Common myeloid progenitor, CD34-positive (primary cell): Measurements from ENCODE around the gene HMCN1.

Source experiments
- CTCF ChIA-PET: fragments of 350-600 bp; sonication (Branson Sonifier 250); formaldehyde crosslinking; loops from one replicate; lab custom pipeline; 2021; ENCODE audit warnings: antibody characterized with exemption; lab: Charles Lee
- POLR2A ChIA-PET: fragments of 350-600 bp; sonication (Branson Sonifier 250); formaldehyde crosslinking; loops from one replicate; lab custom pipeline; 2021; ENCODE audit warnings: antibody characterized with exemption; lab: Charles Lee
- DNase-seq, 3 donors: peaks; one replicate each; pipeline versions ENCODE4 v3.0.0 to v3.0.0-alpha.2; 2013
- H3K27ac ChIP-seq, 2 experiments: 1 replicate in 1 of 2; 2 replicates in 1 of 2; pipeline ENCODE4 v1.7.0; 2013; ENCODE audit warnings: inconsistent platforms in 2 of 2, low read length in 2 of 2, mild to moderate bottlenecking in 2 of 2, low read depth in 1 of 2, moderate library complexity in 1 of 2; ENCODE audit not compliant: severe bottlenecking in 2 of 2, insufficient read depth in 1 of 2, poor library complexity in 1 of 2
- H3K27me3 ChIP-seq, 5 experiments: replicated peaks in 2 of 5; 1 replicate in 3 of 5; 2 replicates in 2 of 5; pipeline versions ENCODE4 v1.6.1 to v1.7.0; 2013; ENCODE audit warnings: low read length in 4 of 5, mild to moderate bottlenecking in 2 of 5, moderate library complexity in 2 of 5, inconsistent platforms in 1 of 5; ENCODE audit not compliant: insufficient read depth in 5 of 5, control insufficient read depth in 4 of 5
- H3K36me3 ChIP-seq, 4 experiments: 1 replicate in 2 of 4; 2 replicates in 2 of 4; pipeline versions ENCODE4 v1.6.1 to v1.7.0; 2013; ENCODE audit warnings: low read length in 3 of 4, control low read depth in 1 of 4, mild to moderate bottlenecking in 1 of 4; ENCODE audit not compliant: control insufficient read depth in 4 of 4, insufficient read depth in 4 of 4
- H3K4me1 ChIP-seq, 4 experiments: 1 replicate in 3 of 4; 2 replicates in 1 of 4; pipeline versions ENCODE4 v1.6.1 to v1.7.1; 2013; ENCODE audit warnings: low read length in 3 of 4, mild to moderate bottlenecking in 3 of 4, control low read depth in 1 of 4, inconsistent platforms in 1 of 4, moderate library complexity in 1 of 4; ENCODE audit not compliant: control insufficient read depth in 4 of 4, insufficient read depth in 4 of 4; ENCODE audit errors: control extremely low read depth in 1 of 4
- H3K4me3 ChIP-seq, 7 experiments: 1 replicate in 4 of 7; 2 replicates in 3 of 7; pipeline versions ENCODE4 v1.5.1 to v1.7.0; 2013; ENCODE audit warnings: mild to moderate bottlenecking in 7 of 7, low read length in 6 of 7, moderate library complexity in 6 of 7, inconsistent platforms in 2 of 7, low read depth in 2 of 7, control low read depth in 1 of 7; ENCODE audit not compliant: insufficient read depth in 4 of 7, control insufficient read depth in 1 of 7; ENCODE audit errors: extremely low read depth in 1 of 7
- H3K9me3 ChIP-seq, 5 experiments: 1 replicate in 4 of 5; 2 replicates in 1 of 5; pipeline versions ENCODE4 v1.6.1 to v1.7.1; 2013; ENCODE audit warnings: low read length in 4 of 5, mild to moderate bottlenecking in 2 of 5, inconsistent platforms in 1 of 5, low read depth in 1 of 5, moderate library complexity in 1 of 5; ENCODE audit not compliant: control insufficient read depth in 4 of 5, insufficient read depth in 2 of 5; ENCODE audit errors: control extremely low read depth in 1 of 5
- WGBS: methylation state at CpG from one replicate; pipeline ENCODE4 v1.1.5; 2013; ENCODE audit not compliant: insufficient coverage; 5-methylcytosine and 5-hydroxymethylcytosine counted together

The HMCN1 gene

GRCh38 chr1:186225096-186225495, 490.9 kb downstream of the HMCN1 start:
- WGBS: no CpG with 5 or more reads among the region's 1 CpG
- CTCF ChIA-PET: no interaction called here
- no peak overlapping the region for H3K27ac ChIP-seq

DNA sequence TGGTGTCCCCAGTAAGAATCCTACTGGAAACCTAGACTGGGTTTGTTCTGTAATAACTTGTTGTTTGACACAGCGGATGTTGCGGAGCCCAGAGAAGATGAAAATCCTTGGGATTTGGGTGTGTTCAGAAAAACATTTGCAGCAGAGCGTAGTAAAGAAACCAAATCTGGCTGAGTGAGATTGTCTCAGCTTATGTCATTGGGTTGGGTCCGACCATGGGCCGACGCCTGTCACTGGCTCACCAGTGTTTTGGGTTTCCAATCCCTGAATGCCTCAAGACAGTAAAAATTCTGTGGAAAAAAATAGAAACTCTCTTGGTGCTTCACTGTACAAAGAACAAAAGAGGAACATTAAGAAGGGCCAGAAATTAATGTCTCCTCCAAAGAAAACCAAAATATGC, 494.6 kb downstream of the HMCN1 start:
- no peak for DNase-seq
- H3K27ac ChIP-seq: no peak overlapping the region
- ChIA-PET POLR2A (no interaction called here), CTCF (interaction anchor here (1.2 kb wide), 1 partner anchor 15 kb away, joined by 3 read pairs; no protein-coding TSS in a partner anchor)
- no peaks in the 10 kb centered on the region for H3K9me3 ChIP-seq
- H3K27me3 ChIP-seq: no peaks in the 10 kb centered on the region
- WGBS: over 99% methylated on average over 6 of the region's 6 CpGs
- no peaks in the 10 kb centered on the region for H3K36me3 ChIP-seq
- H3K4me3 ChIP-seq: no peak overlapping the region
- no peaks in the 10 kb centered on the region for H3K4me1 ChIP-seq

More at GRCh38 chr1:186225096-186225495, 490.9 kb downstream of the HMCN1 start:
- no peaks in the 10 kb centered on the region for H3K9me3 ChIP-seq
- H3K4me1 ChIP-seq: no peaks in the 10 kb centered on the region
- peak in 1 of 3 donors; percentile 3 for DNase-seq
- no peaks in the 10 kb centered on the region for H3K27me3 ChIP-seq
- no peak overlapping the region for H3K4me3 ChIP-seq
- POLR2A ChIA-PET: no interaction called here
- H3K36me3 ChIP-seq: no peaks in the 10 kb centered on the region

- CTCF ChIA-PET: interaction anchor here (0.6 kb wide), 1 partner anchor 319 kb away, joined by 3 read pairs; no protein-coding TSS in a partner anchor
- Histone ChIP-seq H3K9me3 (no peaks in the 10 kb centered on the region), H3K27ac (no peak overlapping the region), H3K27me3 (no peaks in the 10 kb centered on the region), H3K4me1 (no peaks in the 10 kb centered on the region), H3K4me3 (no peak overlapping the region), H3K36me3 (no peaks in the 10 kb centered on the region)
- 85% methylated on average over 2 of the region's 2 CpGs for WGBS
- POLR2A ChIA-PET: no interaction called here
- no peak for DNase-seq
These were observed 497.8 kb downstream of the HMCN1 start for GRCh38 chr1:186231861-186232436.

DNA sequence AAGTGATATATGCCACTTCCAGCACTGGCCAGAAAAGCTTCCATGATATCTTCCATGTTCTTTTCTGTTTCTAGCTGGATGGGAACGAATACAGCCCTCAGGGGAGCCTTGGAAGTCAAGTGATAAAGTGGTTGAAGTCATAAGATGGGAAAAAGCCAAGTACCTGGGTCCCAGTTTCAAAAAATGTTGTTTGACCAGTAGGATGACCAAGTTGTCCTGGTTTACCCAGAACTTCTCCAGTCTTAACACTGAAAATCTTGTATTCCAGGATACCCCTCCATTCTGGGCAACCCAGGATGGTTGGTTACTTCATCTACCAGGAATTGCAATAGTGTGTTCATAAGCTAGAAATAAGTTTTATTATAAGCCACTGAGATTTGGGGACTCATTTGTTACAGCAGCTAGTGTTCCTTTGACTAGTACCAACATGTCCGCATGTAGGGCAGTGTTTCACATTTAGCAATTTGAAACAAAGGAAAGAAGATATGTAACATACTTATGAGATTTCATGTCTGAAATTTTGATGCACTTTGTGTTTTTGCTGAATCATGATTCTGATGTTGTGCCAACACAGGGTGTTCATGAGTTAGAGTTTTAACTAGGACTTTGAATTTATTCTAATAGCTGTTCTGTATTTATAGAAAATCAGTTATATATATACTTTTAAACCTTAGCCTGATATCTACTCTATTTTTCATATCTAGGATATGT, 500.9 kb downstream of the HMCN1 start:
- Histone ChIP-seq H3K36me3 (no peaks in the 10 kb centered on the region), H3K9me3 (no peaks in the 10 kb centered on the region), H3K4me1 (no peaks in the 10 kb centered on the region), H3K27me3 (no peaks in the 10 kb centered on the region), H3K4me3 (no peak overlapping the region), H3K27ac (no peak overlapping the region)
- WGBS: 0% methylated on average over 1 of the region's 2 CpGs
- DNase-seq: peak in 2 of 3 donors; percentile 10 to 26
- ChIA-PET POLR2A (no interaction called here), CTCF (no interaction called here)

DNA sequence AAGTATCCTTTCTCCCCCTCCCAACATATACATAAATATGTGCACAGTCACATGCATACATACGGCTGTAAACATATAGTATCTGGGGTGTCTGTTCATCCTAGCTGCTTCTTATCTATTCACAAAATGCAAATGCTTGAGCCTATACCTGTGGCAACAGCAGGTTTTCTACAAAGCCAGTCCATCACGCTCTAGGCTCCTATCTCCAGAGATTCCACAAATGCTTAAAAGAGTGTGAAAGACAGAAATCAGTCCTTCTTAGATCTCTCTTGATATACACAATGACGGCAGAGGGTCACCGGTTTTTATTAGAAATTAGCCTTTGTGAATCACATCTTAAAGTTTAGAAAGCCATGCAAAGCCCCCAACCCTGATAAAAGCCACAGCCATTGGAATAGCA, 501.5 kb downstream of the HMCN1 start:
- H3K36me3 ChIP-seq: no peaks in the 10 kb centered on the region
- 75% methylated on average over 4 of the region's 4 CpGs for WGBS
- no peak for DNase-seq
- H3K9me3 ChIP-seq: no peaks in the 10 kb centered on the region
- H3K27me3 ChIP-seq: no peaks in the 10 kb centered on the region
- no peak overlapping the region for H3K27ac ChIP-seq
- ChIA-PET POLR2A (no interaction called here), CTCF (no interaction called here)
- no peaks in the 10 kb centered on the region for H3K4me1 ChIP-seq
- H3K4me3 ChIP-seq: no peak overlapping the region

GRCh38 chr1:186236921-186237320, 502.7 kb downstream of the HMCN1 start:
- no peaks in the 10 kb centered on the region for H3K9me3 ChIP-seq
- no peaks in the 10 kb centered on the region for H3K27me3 ChIP-seq
- 100% methylated on average over 3 of the region's 3 CpGs for WGBS
- no peak overlapping the region for H3K4me3 ChIP-seq
- H3K36me3 ChIP-seq: no peaks in the 10 kb centered on the region
- no peaks in the 10 kb centered on the region for H3K4me1 ChIP-seq
- POLR2A ChIA-PET: no interaction called here
- no peak for DNase-seq
- H3K27ac ChIP-seq: no peak overlapping the region
- CTCF ChIA-PET: no interaction called here

GRCh38 chr1:186239171-186239570, 505.0 kb downstream of the HMCN1 start:
- H3K27me3 ChIP-seq: no peaks in the 10 kb centered on the region
- no peak overlapping the region for H3K27ac ChIP-seq
- ChIA-PET POLR2A (no interaction called here), CTCF (no interaction called here)
- H3K4me3 ChIP-seq: no peak overlapping the region
- no peaks in the 10 kb centered on the region for H3K4me1 ChIP-seq
- no peaks in the 10 kb centered on the region for H3K36me3 ChIP-seq
- no peaks in the 10 kb centered on the region for H3K9me3 ChIP-seq
- DNase-seq: no peak
